Neuronal stem cell (in vitro differentiated cells): ENCODE measurements around the gene NFAM1.
A peak's percentile ranks its signal among the peaks of the same experiment; 100 is the strongest.

Experiments used
- DNase-seq: peaks from one replicate; pipeline ENCODE4 v3.0.0-alpha.2; 2013; ENCODE audit warnings: low spot score
- H2AFZ ChIP-seq: one replicate; pipeline ENCODE4 v1.6.1; 2013; ENCODE audit warnings: mild to moderate bottlenecking, low read length, inconsistent platforms
- H2AK5ac ChIP-seq: 2 replicates; pipeline ENCODE4 v1.6.1; 2013; ENCODE audit warnings: low read depth, mild to moderate bottlenecking, inconsistent platforms, low read length, moderate library complexity, mixed read lengths
- H2BK120ac ChIP-seq: 2 replicates; pipeline ENCODE4 v1.6.1; 2013; ENCODE audit warnings: low read depth, mild to moderate bottlenecking, inconsistent platforms, low read length, moderate library complexity, mixed read lengths
- H2BK12ac ChIP-seq: one replicate; pipeline ENCODE4 v1.6.1; 2013; ENCODE audit warnings: low read length, inconsistent platforms
- H2BK15ac ChIP-seq: 2 replicates; pipeline ENCODE4 v1.6.1; 2013; ENCODE audit warnings: mild to moderate bottlenecking, low read length, inconsistent platforms, mixed read lengths
- H2BK5ac ChIP-seq: one replicate; pipeline ENCODE4 v1.6.1; 2013; ENCODE audit warnings: inconsistent platforms, mild to moderate bottlenecking, low read length, moderate library complexity
- H3K14ac ChIP-seq: one replicate; pipeline ENCODE4 v1.6.1; 2013; ENCODE audit warnings: low read length, inconsistent platforms
- H3K18ac ChIP-seq: 2 replicates; pipeline ENCODE4 v1.6.1; 2013; ENCODE audit warnings: low read length, inconsistent platforms
- H3K23ac ChIP-seq: 2 replicates; pipeline ENCODE4 v1.6.1; 2013; ENCODE audit warnings: low read depth, mild to moderate bottlenecking, mixed read lengths, low read length, inconsistent platforms; ENCODE audit not compliant: poor library complexity
- H3K27ac ChIP-seq: replicated peaks from 3 replicates; pipeline ENCODE4 v1.5.1; 2013; ENCODE audit warnings: low read length, inconsistent platforms
- H3K27me3 ChIP-seq, 3 experiments: 2 replicates each; pipeline ENCODE4 v1.6.1; 2013; ENCODE audit warnings: low read length in 3 of 3, mild to moderate bottlenecking in 2 of 3, inconsistent platforms in 1 of 3, low read depth in 1 of 3, mixed read lengths in 1 of 3, moderate library complexity in 1 of 3; ENCODE audit not compliant: control insufficient read depth in 3 of 3, insufficient read depth in 3 of 3
- H3K36me3 ChIP-seq, 2 donors: replicated peaks in 1 of 2; 2 replicates each; pipeline ENCODE4 v1.6.1; 2013; ENCODE audit warnings: low read length in 2 of 2; ENCODE audit not compliant: control insufficient read depth in 2 of 2, insufficient read depth in 2 of 2
- H3K4ac ChIP-seq: 2 replicates; pipeline ENCODE4 v1.6.1; 2013; ENCODE audit warnings: inconsistent platforms, mild to moderate bottlenecking, low read length, moderate library complexity
- H3K4me1 ChIP-seq, 2 donors: 1 replicate in 1 of 2; 2 replicates in 1 of 2; pipeline ENCODE4 v1.6.1; 2013; ENCODE audit warnings: low read length in 2 of 2, low read depth in 1 of 2; ENCODE audit not compliant: control insufficient read depth in 2 of 2, insufficient read depth in 1 of 2
- H3K4me2 ChIP-seq: one replicate; pipeline ENCODE4 v1.6.1; 2013; ENCODE audit warnings: mild to moderate bottlenecking, low read length, inconsistent platforms; ENCODE audit not compliant: insufficient read depth, poor library complexity, severe bottlenecking
- H3K4me3 ChIP-seq, 2 donors: 2 replicates each; pipeline ENCODE4 v1.5.1; 2013; ENCODE audit warnings: low read length in 2 of 2, mild to moderate bottlenecking in 2 of 2, inconsistent platforms in 1 of 2, moderate library complexity in 1 of 2
- H3K79me1 ChIP-seq: one replicate; pipeline ENCODE4 v1.6.1; 2013; ENCODE audit warnings: low read depth, mild to moderate bottlenecking, inconsistent platforms, low read length, moderate library complexity
- H3K9ac ChIP-seq: one replicate; pipeline ENCODE4 v1.6.1; 2013; ENCODE audit warnings: mild to moderate bottlenecking, low read depth, low read length, inconsistent platforms; ENCODE audit not compliant: poor library complexity
- H3K9me3 ChIP-seq, 2 donors: replicated peaks in 1 of 2; 2 replicates each; pipeline versions ENCODE3 to v1.6.1; 2013; ENCODE audit warnings: low read length in 2 of 2, mild to moderate bottlenecking in 2 of 2, inconsistent platforms in 1 of 2, low read depth in 1 of 2, mixed read lengths in 1 of 2, moderate library complexity in 1 of 2; ENCODE audit not compliant: control insufficient read depth in 2 of 2, insufficient read depth in 1 of 2
- H4K8ac ChIP-seq: one replicate; pipeline ENCODE4 v1.6.1; 2013; ENCODE audit warnings: low read depth, mild to moderate bottlenecking, inconsistent platforms, low read length, moderate library complexity
- H4K91ac ChIP-seq: one replicate; pipeline ENCODE4 v1.6.1; 2013; ENCODE audit warnings: low read length, low read depth, mild to moderate bottlenecking, inconsistent platforms; ENCODE audit not compliant: poor library complexity
- WGBS, 2 donors: extraction: QIAGEN DNeasy Blood & Tissue Kit; methylation state at CpG; one replicate each; pipeline ENCODE4 v1.1.7; 2013; ENCODE audit warnings: missing lambda C conversion rate in 2 of 2, mixed read lengths in 1 of 2; ENCODE audit not compliant: insufficient read length in 2 of 2, insufficient replicate concordance in 1 of 2; ENCODE audit errors: extremely low coverage in 2 of 2; 5-methylcytosine and 5-hydroxymethylcytosine counted together

The NFAM1 gene

DNA sequence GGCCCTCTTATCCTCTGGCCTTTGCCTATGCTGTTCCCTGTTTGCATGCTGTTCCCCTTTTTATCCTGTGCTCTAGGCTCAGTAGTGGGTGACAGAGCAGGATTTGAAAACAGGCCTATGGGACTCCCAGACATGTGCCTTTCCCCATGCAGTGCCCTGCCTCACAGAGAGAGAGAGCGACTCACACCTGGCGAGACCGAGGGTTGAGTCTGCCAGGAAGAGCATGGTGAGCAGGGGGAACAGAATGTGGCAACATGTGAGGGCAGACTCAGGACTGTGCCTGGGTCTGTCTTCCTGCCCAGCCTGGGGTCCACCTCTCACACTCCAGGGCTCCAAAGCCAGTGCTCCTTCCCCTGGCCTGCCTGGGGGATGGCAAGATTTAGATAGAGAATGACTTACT, 75.0 kb downstream of the NFAM1 start:
- no peaks in the 10 kb centered on the region for H3K27me3 ChIP-seq
- no peak overlapping the region for H2BK12ac ChIP-seq
- H4K91ac ChIP-seq, result no peak overlapping the region
- H3K27ac ChIP-seq, result no peak overlapping the region
- WGBS, 2 donors, result no CpG with 5 or more reads among the region's 3 CpGs
- no peak overlapping the region for H2AFZ ChIP-seq
- no peak overlapping the region for H3K9ac ChIP-seq
- peak overlapping the region; percentile 13 for H2BK15ac ChIP-seq
- H3K18ac ChIP-seq, result no peak overlapping the region
- no peak overlapping the region for H3K4me3 ChIP-seq
- H3K79me1 ChIP-seq, result no peaks in the 10 kb centered on the region
- H3K9me3 ChIP-seq, result no peaks in the 10 kb centered on the region
- no peak overlapping the region for H3K4ac ChIP-seq
- H2BK5ac ChIP-seq, result no peak overlapping the region
- no peak overlapping the region for H3K14ac ChIP-seq
- no peak overlapping the region for H3K4me2 ChIP-seq
- no peak for DNase-seq
- H3K36me3 ChIP-seq, result no peaks in the 10 kb centered on the region
- no peak overlapping the region for H4K8ac ChIP-seq
- peaks cover 7 to 12% of the 10 kb centered on the region in 2 donors for H3K4me1 ChIP-seq
- no peak overlapping the region for H2AK5ac ChIP-seq
- no peak overlapping the region for H2BK120ac ChIP-seq
- no peak overlapping the region for H3K23ac ChIP-seq

DNA sequence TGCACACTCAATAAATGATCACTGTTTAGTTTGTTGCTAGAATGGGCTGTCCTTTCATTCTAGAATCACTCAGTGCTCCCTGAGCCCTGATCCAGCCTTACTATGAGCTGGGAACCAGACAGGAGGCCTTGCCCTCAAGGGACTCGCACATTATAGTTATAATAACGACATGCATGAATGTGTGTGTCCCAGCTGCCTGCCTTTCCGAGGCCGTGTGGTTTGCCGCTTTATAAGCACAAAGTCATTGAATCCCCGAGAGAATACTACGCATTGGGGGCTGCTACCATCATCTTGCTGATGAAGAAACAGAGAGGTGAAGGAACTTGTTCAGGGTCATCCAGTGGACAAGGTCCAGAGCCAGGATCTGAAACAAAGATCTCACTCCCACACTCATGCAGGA, 75.7 kb downstream of the NFAM1 start:
- no CpG with 5 or more reads among the region's 7 CpGs for WGBS, 2 donors
- Histone ChIP-seq H3K9ac (no peak overlapping the region), H3K27ac (no peak overlapping the region), H4K91ac (no peak overlapping the region), H3K79me1 (no peaks in the 10 kb centered on the region), H3K36me3 (no peaks in the 10 kb centered on the region), H3K14ac (no peak overlapping the region), H3K4me3 (no peak overlapping the region), H4K8ac (no peak overlapping the region), H3K27me3 (peaks cover 0 to 2% (median 0%) of the 10 kb centered on the region in 3 experiments), H2BK12ac (no peak overlapping the region), H3K4me2 (no peak overlapping the region), H2BK120ac (no peak overlapping the region), H3K4me1 (peaks cover 7 to 12% of the 10 kb centered on the region in 2 donors), H3K9me3 (no peaks in the 10 kb centered on the region), H2AFZ (no peak overlapping the region), H3K18ac (no peak overlapping the region), H2BK5ac (no peak overlapping the region), H3K23ac (no peak overlapping the region), H3K4ac (no peak overlapping the region), H2BK15ac (no peak overlapping the region), H2AK5ac (no peak overlapping the region)
- DNase-seq, result no peak

DNA sequence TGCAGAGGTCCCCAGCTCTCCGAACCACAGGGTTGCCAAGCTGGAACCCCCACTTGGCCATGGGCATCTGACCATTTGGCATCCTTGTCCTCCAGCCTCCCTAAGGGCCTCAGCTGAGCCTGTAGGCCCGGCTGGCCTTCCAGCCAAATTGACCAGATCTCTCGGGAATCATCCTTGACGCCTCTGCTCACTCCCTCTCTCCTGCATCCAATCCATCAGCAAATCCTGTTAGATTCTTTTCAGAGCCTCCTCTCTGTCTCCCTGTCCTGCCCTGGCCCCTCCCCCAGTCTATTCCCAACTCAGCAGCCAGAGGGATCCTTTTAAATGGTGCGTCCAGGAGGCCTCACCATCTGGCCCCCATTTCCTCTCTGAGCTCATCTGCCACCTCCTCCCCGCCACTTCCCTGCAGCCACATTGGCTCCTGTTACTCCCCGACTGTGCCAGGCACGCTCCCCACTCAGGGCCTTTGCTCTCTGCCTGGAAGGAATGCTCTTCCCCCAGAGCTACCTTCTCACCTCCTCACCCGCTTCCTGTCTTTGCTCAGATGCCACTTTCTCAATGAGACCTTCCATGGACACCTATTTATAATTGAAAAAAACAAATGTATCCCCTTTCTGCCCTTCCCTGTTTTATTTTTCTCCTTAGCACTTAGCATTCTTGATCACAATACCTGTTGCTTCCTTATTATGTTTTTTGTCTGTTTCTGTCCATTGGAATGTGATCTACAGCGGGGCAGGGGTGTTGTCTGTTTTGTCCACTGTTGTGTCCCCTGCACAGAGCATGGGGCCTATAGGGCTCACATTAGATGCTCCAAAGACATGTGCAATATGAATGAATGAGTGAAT, 78.1 kb downstream of the NFAM1 start:
- Histone ChIP-seq H3K79me1 (no peaks in the 10 kb centered on the region), H2BK12ac (no peak overlapping the region), H3K27me3 (peaks cover 0 to 3% (median 0%) of the 10 kb centered on the region in 3 experiments), H3K36me3 (no peaks in the 10 kb centered on the region), H3K4ac (no peak overlapping the region), H2AK5ac (peak overlapping the region; percentile 79), H3K9ac (no peak overlapping the region), H4K91ac (no peak overlapping the region), H4K8ac (no peak overlapping the region), H2BK5ac (no peak overlapping the region), H2BK120ac (no peak overlapping the region), H3K4me1 (peaks cover 7 to 12% of the 10 kb centered on the region in 2 donors), H2AFZ (peak overlapping the region; percentile 77), H3K14ac (no peak overlapping the region), H2BK15ac (peak overlapping the region; percentile 77), H3K9me3 (no peaks in the 10 kb centered on the region), H3K4me2 (no peak overlapping the region), H3K18ac (peak overlapping the region; percentile 93), H3K4me3 (no peak overlapping the region), H3K27ac (no peak overlapping the region), H3K23ac (no peak overlapping the region)
- no CpG with 5 or more reads among the region's 10 CpGs for WGBS, 2 donors
- DNase-seq, result no peak

DNA sequence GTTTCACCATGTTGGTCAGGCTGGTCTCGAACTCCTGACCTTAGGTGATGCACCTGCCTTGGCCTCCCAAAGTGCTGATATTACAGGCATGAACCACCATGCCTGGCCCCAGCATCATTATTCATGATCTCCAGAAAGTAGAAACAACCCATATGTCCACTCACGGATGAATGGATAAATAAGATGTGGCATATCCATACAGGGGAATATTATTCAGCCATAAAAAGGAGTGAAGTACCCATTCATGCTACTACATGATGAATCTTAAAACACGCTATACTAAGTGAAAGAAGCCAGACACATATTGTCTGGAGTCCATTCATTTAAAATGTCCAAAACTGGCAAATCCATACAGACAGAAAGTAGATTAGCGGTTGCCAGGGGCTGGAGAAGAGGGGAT, 81.8 kb downstream of the NFAM1 start:
- Histone ChIP-seq H3K14ac (no peak overlapping the region), H3K4me2 (no peak overlapping the region), H3K27ac (no peak overlapping the region), H2BK120ac (no peak overlapping the region), H3K4me1 (peaks cover 13 to 23% of the 10 kb centered on the region in 2 donors), H4K91ac (no peak overlapping the region), H3K4ac (no peak overlapping the region), H3K9ac (no peak overlapping the region), H3K36me3 (no peaks in the 10 kb centered on the region), H2BK15ac (no peak overlapping the region), H3K79me1 (no peaks in the 10 kb centered on the region), H3K23ac (no peak overlapping the region), H3K18ac (no peak overlapping the region), H3K9me3 (no peaks in the 10 kb centered on the region), H3K27me3 (peaks cover 0 to 3% (median 0%) of the 10 kb centered on the region in 3 experiments), H3K4me3 (no peak overlapping the region), H2BK5ac (no peak overlapping the region), H2AFZ (no peak overlapping the region), H2AK5ac (no peak overlapping the region), H2BK12ac (no peak overlapping the region), H4K8ac (no peak overlapping the region)
- no peak for DNase-seq
- no CpG with 5 or more reads among the region's 4 CpGs for WGBS, 2 donors
